ENCODE results near the gene CEP76. TPM values are rescaled to one million over a fixed set of nuclear protein-coding genes. Genes with fewer than 3 reads are reported as not detected.

CEP76 gene
- 11.6 TPM for polyA plus RNA-seq (2013, experiment 1 of 2)
- 11.7 TPM for polyA plus RNA-seq (2013, experiment 2 of 2)

GRCh38 chr18:12702221-12703095, at the start of gene CEP76, which contains the start of gene PSMG2:
TSS of gene CEP76 (minus strand) at chr18:12702723. CDS start at chr18:12702548, 175 bp downstream.
TSS of gene PSMG2 (plus strand) at chr18:12703042. CDS start at chr18:12703108, 66 bp downstream.
- Histone ChIP-seq H4K8ac (ENCODE audit: low read depth, low read length) (peak within 1 kb of the TSS; percentile 69), H3K4me3 (ENCODE audit: low read length) (peak within 1 kb of the TSS; percentile 99), H2BK5ac (ENCODE audit: low read length) (peak within 1 kb of the TSS; percentile 90), H4K5ac (ENCODE audit: low read length) (no peak within 1 kb of the TSS), H2AK5ac (ENCODE audit: low read length) (no peak within 1 kb of the TSS), H3K18ac (ENCODE audit: low read length) (peak within 1 kb of the TSS; percentile 65), H3K4ac (ENCODE audit: low read depth, low read length) (peak within 1 kb of the TSS; percentile 83), H2BK15ac (replicated peaks; ENCODE audit: low read depth) (no peak within 1 kb of the TSS), H3K27ac (ENCODE audit: low read depth, low read length) (peak within 1 kb of the TSS; percentile 96), H3K79me2 (ENCODE audit: control insufficient read depth, insufficient read depth, low read length) (peaks cover 34% of the 10 kb centered on the region), H3K79me1 (ENCODE audit: low read length) (peaks cover 7% of the 10 kb centered on the region), H2BK120ac (ENCODE audit: low read depth, low read length) (peak within 1 kb of the TSS; percentile 56), H3K4me2 (ENCODE audit: low read length) (peak within 1 kb of the TSS; percentile 79), H3K23ac (ENCODE audit: low read length) (peak within 1 kb of the TSS; percentile 48), H3K56ac (ENCODE audit: low read length) (peak within 1 kb of the TSS; percentile 99), H3K27me3 (ENCODE audit: insufficient read depth, low read length, poor library complexity) (no peaks in the 10 kb centered on the region), H3K9ac (ENCODE audit: low read length) (peak within 1 kb of the TSS; percentile 96), H3K4me1 (ENCODE audit: control insufficient read depth, low read depth, low read length) (peaks cover 5% of the 10 kb centered on the region), H3K36me3 (ENCODE audit: control insufficient read depth, insufficient read depth, low read length) (peaks cover 2% of the 10 kb centered on the region)
- WGBS (ENCODE audit: extremely low coverage, insufficient coverage, low lambda C conversion rate): no CpG with 5 or more reads among the region's 89 CpGs
- DNase-seq: peak; percentile 94

DNA sequence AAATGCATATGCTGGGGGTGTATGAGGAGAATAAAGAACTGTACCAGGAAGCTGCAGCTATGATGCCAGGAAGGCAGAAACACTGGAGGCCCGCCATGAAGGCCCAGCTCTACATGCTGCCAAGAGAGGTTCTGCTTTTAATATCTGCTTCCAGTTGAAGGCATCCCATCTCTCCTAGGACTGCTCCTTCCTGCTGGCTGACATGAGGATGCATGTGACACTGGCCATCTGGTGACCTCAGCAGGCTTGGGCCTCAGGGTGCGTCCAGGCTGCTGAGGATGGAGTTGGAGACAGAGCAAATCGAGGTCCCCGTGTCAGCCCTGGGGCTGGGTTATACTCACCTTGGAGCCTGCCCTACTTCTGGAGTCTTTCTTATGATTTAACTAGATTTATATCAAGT, 49.4 kb upstream of the CEP76 start:
- no peaks in the 10 kb centered on the region for H3K79me1 ChIP-seq (ENCODE audit: low read length)
- H3K18ac ChIP-seq (ENCODE audit: low read length): no peak overlapping the region
- no peak overlapping the region for H2BK15ac ChIP-seq (replicated peaks; ENCODE audit: low read depth)
- no peaks in the 10 kb centered on the region for H3K79me2 ChIP-seq (ENCODE audit: control insufficient read depth, insufficient read depth, low read length)
- H3K9ac ChIP-seq (ENCODE audit: low read length): no peak overlapping the region
- no peaks in the 10 kb centered on the region for H3K4me1 ChIP-seq (ENCODE audit: control insufficient read depth, low read depth, low read length)
- H3K36me3 ChIP-seq (ENCODE audit: control insufficient read depth, insufficient read depth, low read length): no peaks in the 10 kb centered on the region
- no peak overlapping the region for H3K27ac ChIP-seq (ENCODE audit: low read depth, low read length)
- no peak overlapping the region for H3K56ac ChIP-seq (ENCODE audit: low read length)
- no CpG with 5 or more reads among the region's 4 CpGs for WGBS (ENCODE audit: extremely low coverage, insufficient coverage, low lambda C conversion rate)
- no peak overlapping the region for H3K4ac ChIP-seq (ENCODE audit: low read depth, low read length)
- no peak overlapping the region for H4K8ac ChIP-seq (ENCODE audit: low read depth, low read length)
- no peak overlapping the region for H2AK5ac ChIP-seq (ENCODE audit: low read length)
- no peak overlapping the region for H3K4me2 ChIP-seq (ENCODE audit: low read length)
- no peak overlapping the region for H2BK5ac ChIP-seq (ENCODE audit: low read length)
- H4K5ac ChIP-seq (ENCODE audit: low read length): no peak overlapping the region
- no peak overlapping the region for H3K23ac ChIP-seq (ENCODE audit: low read length)
- DNase-seq: no peak
- H3K27me3 ChIP-seq (ENCODE audit: insufficient read depth, low read length, poor library complexity): no peaks in the 10 kb centered on the region
- no peak overlapping the region for H2BK120ac ChIP-seq (ENCODE audit: low read depth, low read length)
- no peak overlapping the region for H3K4me3 ChIP-seq (ENCODE audit: low read length)

DNA sequence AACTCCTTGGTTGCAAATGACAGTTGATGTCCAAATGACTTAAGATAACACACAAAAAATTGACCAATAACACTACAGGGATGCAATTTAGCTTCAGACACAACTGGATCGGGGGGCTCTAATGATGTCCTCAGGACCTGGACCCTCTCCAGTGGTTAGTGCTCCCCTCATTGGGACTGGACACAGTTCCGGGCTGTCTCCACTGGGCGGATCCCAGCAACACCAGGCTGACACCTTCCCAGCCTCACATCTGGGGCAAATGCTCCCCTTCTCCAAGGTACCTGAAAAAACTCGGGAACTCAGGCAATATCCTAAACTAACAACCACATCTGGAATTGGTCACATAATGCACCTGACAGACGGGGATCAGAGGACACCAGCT, 49.0 kb upstream of the CEP76 start:
- H3K79me2 ChIP-seq (ENCODE audit: control insufficient read depth, insufficient read depth, low read length): no peaks in the 10 kb centered on the region
- H2BK120ac ChIP-seq (ENCODE audit: low read depth, low read length): no peak overlapping the region
- WGBS (ENCODE audit: extremely low coverage, insufficient coverage, low lambda C conversion rate): no CpG with 5 or more reads among the region's 5 CpGs
- H4K8ac ChIP-seq (ENCODE audit: low read depth, low read length): no peak overlapping the region
- H2BK15ac ChIP-seq (replicated peaks; ENCODE audit: low read depth): no peak overlapping the region
- H3K56ac ChIP-seq (ENCODE audit: low read length): no peak overlapping the region
- H2AK5ac ChIP-seq (ENCODE audit: low read length): no peak overlapping the region
- H3K4ac ChIP-seq (ENCODE audit: low read depth, low read length): no peak overlapping the region
- no peak overlapping the region for H2BK5ac ChIP-seq (ENCODE audit: low read length)
- no peak overlapping the region for H3K9ac ChIP-seq (ENCODE audit: low read length)
- no peaks in the 10 kb centered on the region for H3K79me1 ChIP-seq (ENCODE audit: low read length)
- H3K4me2 ChIP-seq (ENCODE audit: low read length): no peak overlapping the region
- no peak overlapping the region for H3K18ac ChIP-seq (ENCODE audit: low read length)
- H3K4me3 ChIP-seq (ENCODE audit: low read length): no peak overlapping the region
- no peak overlapping the region for H3K23ac ChIP-seq (ENCODE audit: low read length)
- no peaks in the 10 kb centered on the region for H3K27me3 ChIP-seq (ENCODE audit: insufficient read depth, low read length, poor library complexity)
- DNase-seq: no peak
- no peaks in the 10 kb centered on the region for H3K4me1 ChIP-seq (ENCODE audit: control insufficient read depth, low read depth, low read length)
- H3K27ac ChIP-seq (ENCODE audit: low read depth, low read length): no peak overlapping the region
- H4K5ac ChIP-seq (ENCODE audit: low read length): no peak overlapping the region
- no peaks in the 10 kb centered on the region for H3K36me3 ChIP-seq (ENCODE audit: control insufficient read depth, insufficient read depth, low read length)

DNA sequence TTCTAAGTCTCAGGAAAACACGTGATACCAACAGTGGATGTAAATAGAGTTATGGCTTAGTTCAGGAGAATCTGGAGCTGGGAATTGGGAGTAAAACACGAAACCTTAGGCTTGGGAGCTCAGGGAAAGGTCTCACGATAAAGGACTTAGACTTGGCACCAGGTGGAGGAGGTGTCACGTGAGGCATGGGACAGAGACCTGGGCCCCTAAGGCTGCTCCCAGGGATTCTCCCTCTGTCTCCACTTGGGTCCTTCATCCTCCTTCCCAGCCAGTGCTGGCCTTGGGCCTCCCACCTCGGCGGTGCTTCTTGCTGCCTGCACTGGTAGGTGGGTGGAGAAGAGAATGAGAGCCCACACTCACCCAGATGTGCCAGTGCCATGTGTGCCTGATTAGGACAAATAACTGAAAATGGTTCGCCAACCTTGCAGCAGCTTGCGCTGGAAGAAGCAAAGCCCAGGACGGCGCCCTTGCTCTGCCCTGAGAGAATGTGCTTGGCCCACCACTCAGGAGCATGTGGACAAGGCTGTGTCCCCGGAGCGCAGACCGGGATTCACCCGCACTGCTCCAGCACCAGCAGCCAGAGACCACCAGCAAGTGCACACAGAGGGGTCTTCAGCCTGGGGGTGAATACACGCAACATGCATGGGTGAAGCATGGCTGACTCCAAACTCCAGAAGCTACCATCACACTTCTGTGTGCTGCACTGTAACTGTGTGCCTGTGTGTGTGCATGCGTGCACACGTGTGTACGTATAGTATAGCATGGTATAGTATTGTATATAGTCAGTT, 48.4 kb upstream of the CEP76 start:
- no peak for DNase-seq
- Histone ChIP-seq H2BK5ac (ENCODE audit: low read length) (no peak overlapping the region), H2BK120ac (ENCODE audit: low read depth, low read length) (no peak overlapping the region), H3K18ac (ENCODE audit: low read length) (no peak overlapping the region), H4K8ac (ENCODE audit: low read depth, low read length) (no peak overlapping the region), H3K56ac (ENCODE audit: low read length) (no peak overlapping the region), H3K4me3 (ENCODE audit: low read length) (no peak overlapping the region), H3K79me2 (ENCODE audit: control insufficient read depth, insufficient read depth, low read length) (no peaks in the 10 kb centered on the region), H4K5ac (ENCODE audit: low read length) (no peak overlapping the region), H2AK5ac (ENCODE audit: low read length) (no peak overlapping the region), H3K23ac (ENCODE audit: low read length) (no peak overlapping the region), H3K4me2 (ENCODE audit: low read length) (no peak overlapping the region), H3K4me1 (ENCODE audit: control insufficient read depth, low read depth, low read length) (no peaks in the 10 kb centered on the region), H3K36me3 (ENCODE audit: control insufficient read depth, insufficient read depth, low read length) (no peaks in the 10 kb centered on the region), H3K4ac (ENCODE audit: low read depth, low read length) (no peak overlapping the region), H3K27me3 (ENCODE audit: insufficient read depth, low read length, poor library complexity) (no peaks in the 10 kb centered on the region), H3K9ac (ENCODE audit: low read length) (no peak overlapping the region), H3K27ac (ENCODE audit: low read depth, low read length) (no peak overlapping the region), H3K79me1 (ENCODE audit: low read length) (no peaks in the 10 kb centered on the region), H2BK15ac (replicated peaks; ENCODE audit: low read depth) (no peak overlapping the region)
- no CpG with 5 or more reads among the region's 18 CpGs for WGBS (ENCODE audit: extremely low coverage, insufficient coverage, low lambda C conversion rate)

- Histone ChIP-seq H3K27ac (ENCODE audit: low read depth, low read length) (no peak overlapping the region), H3K36me3 (ENCODE audit: control insufficient read depth, insufficient read depth, low read length) (no peaks in the 10 kb centered on the region), H3K79me2 (ENCODE audit: control insufficient read depth, insufficient read depth, low read length) (no peaks in the 10 kb centered on the region), H3K79me1 (ENCODE audit: low read length) (no peaks in the 10 kb centered on the region), H3K23ac (ENCODE audit: low read length) (no peak overlapping the region), H3K56ac (ENCODE audit: low read length) (no peak overlapping the region), H3K4me2 (ENCODE audit: low read length) (no peak overlapping the region), H3K18ac (ENCODE audit: low read length) (no peak overlapping the region), H3K4ac (ENCODE audit: low read depth, low read length) (no peak overlapping the region), H2BK120ac (ENCODE audit: low read depth, low read length) (no peak overlapping the region), H3K4me3 (ENCODE audit: low read length) (no peak overlapping the region), H2BK5ac (ENCODE audit: low read length) (no peak overlapping the region), H3K9ac (ENCODE audit: low read length) (no peak overlapping the region), H2AK5ac (ENCODE audit: low read length) (no peak overlapping the region), H3K4me1 (ENCODE audit: control insufficient read depth, low read depth, low read length) (no peaks in the 10 kb centered on the region), H3K27me3 (ENCODE audit: insufficient read depth, low read length, poor library complexity) (no peaks in the 10 kb centered on the region), H2BK15ac (replicated peaks; ENCODE audit: low read depth) (no peak overlapping the region), H4K5ac (ENCODE audit: low read length) (no peak overlapping the region), H4K8ac (ENCODE audit: low read depth, low read length) (no peak overlapping the region)
- DNase-seq: peak; percentile 16
- no CpG with 5 or more reads among the region's 14 CpGs for WGBS (ENCODE audit: extremely low coverage, insufficient coverage, low lambda C conversion rate)
Observed at GRCh38 chr18:12750076-12750714, 47.7 kb upstream of the CEP76 start.
